ENCODE measurements around the gene NHLRC2. TPM values are rescaled to one million over a fixed set of nuclear protein-coding genes. Genes with fewer than 3 reads are reported as not detected.

NHLRC2 gene
- total RNA-seq, 1 experiment from 2014 or later = 56.3 TPM

DNA sequence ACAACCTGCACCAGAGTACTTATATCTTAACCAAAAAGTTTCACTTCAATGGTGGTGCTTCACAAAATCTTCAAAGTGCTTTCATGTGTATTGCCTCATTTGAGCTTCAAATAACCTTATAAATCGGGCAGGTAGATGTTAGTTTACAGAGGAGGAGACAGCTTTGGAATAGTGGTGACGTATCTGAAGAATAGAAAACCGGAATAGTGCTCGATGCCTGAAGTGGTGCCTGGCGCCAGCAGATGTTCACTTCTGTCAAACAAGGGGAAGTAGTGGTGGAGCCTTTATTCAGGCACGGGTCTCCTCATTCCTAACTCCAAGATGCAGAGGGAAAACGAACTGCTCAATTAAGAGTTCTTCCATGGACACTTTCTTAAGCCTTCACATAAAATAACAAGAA is 58.1 kb downstream of the NHLRC2 start:
- RAD21 ChIA-PET (ENCODE audit: low non-redundant PET in 1 of 2, low total read pairs in 2 of 2, uncharacterized antibody in 2 of 2, unreplicated experiment in 2 of 2) = no interaction called here

More for the DNA sequence above, 58.1 kb downstream of the NHLRC2 start:
- no peak overlapping the region for H3K4me2 ChIP-seq (ENCODE audit: low read length)
- no peak overlapping the region for H2AFZ ChIP-seq (ENCODE audit: low read depth, low read length, poor library complexity, severe bottlenecking)
- no peaks in the 10 kb centered on the region for H4K20me1 ChIP-seq (ENCODE audit: insufficient read depth)
- H3K27me3 ChIP-seq (ENCODE audit: insufficient read depth, low read length) = no peaks in the 10 kb centered on the region
- no peaks in the 10 kb centered on the region for H3K79me2 ChIP-seq (ENCODE audit: insufficient read depth, low read length)
- no peaks in the 10 kb centered on the region for H3K9me3 ChIP-seq (ENCODE audit: control insufficient read depth in 1 of 2, insufficient read depth in 1 of 2, low read depth in 1 of 2, low read length in 2 of 2)
- peaks cover 0 to 6% of the 10 kb centered on the region in 2 experiments; a peak in 2 of 4 replicates for H3K36me3 ChIP-seq (ENCODE audit: control insufficient read depth in 1 of 2, insufficient read depth in 2 of 2, low read length in 2 of 2)
- DNase-seq (ENCODE audit: low read depth, low spot score) = no peak
- ATAC-seq = no peak
- no peak overlapping the region for H3K27ac ChIP-seq (ENCODE audit: low read depth, low read length)
- no peaks in the 10 kb centered on the region for H3K4me1 ChIP-seq (ENCODE audit: control insufficient read depth in 1 of 2, insufficient read depth in 2 of 2, low read length in 2 of 2)
- no peak for TF ChIP-seq SRF (IDR thresholded peaks at IDR 0.05; ENCODE audit: low read depth)
- no peak for TF ChIP-seq CEBPB (IDR thresholded peaks at IDR 0.05; ENCODE audit: low read depth)
- TF ChIP-seq REST (IDR thresholded peaks at IDR 0.05; ENCODE audit: low read depth) = no peak
- TF ChIP-seq ZFX (IDR thresholded peaks at IDR 0.05) = no peak
- no peak for TF ChIP-seq YY1 (IDR thresholded peaks at IDR 0.05; ENCODE audit: extremely low read depth, insufficient replicate concordance, low read depth, low read length)
- TF ChIP-seq SP1 (IDR thresholded peaks at IDR 0.05; ENCODE audit: low read depth) = no peak
- no peak for TF ChIP-seq EGR1 (IDR thresholded peaks at IDR 0.05; ENCODE audit: low read depth)
- no peak for TF ChIP-seq POLR2A (IDR thresholded peaks at IDR 0.05; ENCODE audit: borderline replicate concordance, extremely low read depth, insufficient read depth, insufficient read length)
- no peak for TF ChIP-seq EZH2 (IDR thresholded peaks at IDR 0.05)
- TF ChIP-seq TCF7L2 (IDR thresholded peaks at IDR 0.05; ENCODE audit: borderline replicate concordance, extremely low read depth, insufficient read depth, insufficient read length) = no peak
- TF ChIP-seq, protein P1, sequence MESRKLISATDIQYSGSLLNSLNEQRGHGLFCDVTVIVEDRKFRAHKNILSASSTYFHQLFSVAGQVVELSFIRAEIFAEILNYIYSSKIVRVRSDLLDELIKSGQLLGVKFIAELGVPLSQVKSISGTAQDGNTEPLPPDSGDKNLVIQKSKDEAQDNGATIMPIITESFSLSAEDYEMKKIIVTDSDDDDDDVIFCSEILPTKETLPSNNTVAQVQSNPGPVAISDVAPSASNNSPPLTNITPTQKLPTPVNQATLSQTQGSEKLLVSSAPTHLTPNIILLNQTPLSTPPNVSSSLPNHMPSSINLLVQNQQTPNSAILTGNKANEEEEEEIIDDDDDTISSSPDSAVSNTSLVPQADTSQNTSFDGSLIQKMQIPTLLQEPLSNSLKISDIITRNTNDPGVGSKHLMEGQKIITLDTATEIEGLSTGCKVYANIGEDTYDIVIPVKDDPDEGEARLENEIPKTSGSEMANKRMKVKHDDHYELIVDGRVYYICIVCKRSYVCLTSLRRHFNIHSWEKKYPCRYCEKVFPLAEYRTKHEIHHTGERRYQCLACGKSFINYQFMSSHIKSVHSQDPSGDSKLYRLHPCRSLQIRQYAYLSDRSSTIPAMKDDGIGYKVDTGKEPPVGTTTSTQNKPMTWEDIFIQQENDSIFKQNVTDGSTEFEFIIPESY (IDR thresholded peaks at IDR 0.05; ENCODE audit: extremely low read depth, insufficient replicate concordance, low read length) = no peak
- no peak for TF ChIP-seq FOSL1 (IDR thresholded peaks at IDR 0.05; ENCODE audit: low read depth)
- TF ChIP-seq ATF3 (IDR thresholded peaks at IDR 0.05) = no peak
- no peak for TF ChIP-seq MAX (IDR thresholded peaks at IDR 0.05)
- TF ChIP-seq SIN3A (IDR thresholded peaks at IDR 0.05; ENCODE audit: low read depth) = no peak
- no peak for TF ChIP-seq POLR2AphosphoS5 (IDR thresholded peaks at IDR 0.05; ENCODE audit: low read depth, low read length)
- no TSS peak for BruUV-seq (replicated peaks)
- no peak overlapping the region for H3K9ac ChIP-seq (ENCODE audit: low read length)
- intact Hi-C loops (cut with micrococcal nuclease) = no loop called here
- H3K9me2 ChIP-seq (ENCODE audit: insufficient read depth) = no peaks in the 10 kb centered on the region
- ChIA-PET CTCF (no interaction called here), POLR2A (no interaction called here)
- no peak overlapping the region for H3K4me3 ChIP-seq (replicated peaks in 1 of 2; ENCODE audit: low read depth in 1 of 2, low read length in 2 of 2)

Measured in HCT116 (cell line).